Transverse colon (tissue), 4 donors: ENCODE results near the gene PBX3. TPM values are rescaled to one million over a fixed set of nuclear protein-coding genes. Genes with fewer than 3 reads are reported as not detected.

Experiments
- DNase-seq: peaks from one replicate; pipeline ENCODE4 v3.0.0-alpha.2; 2019
- H3K27ac ChIP-seq, 4 donors: fragments of 200-600 bp; sonication (generic); 2 replicates each; pipeline ENCODE4 v1.5.1; 2016 to 2018; ENCODE audit warnings: inconsistent platforms in 4 of 4
- H3K27me3 ChIP-seq: fragments of 200-600 bp; sonication (generic); 2 replicates; pipeline ENCODE4 v1.5.1; 2017; ENCODE audit warnings: inconsistent platforms
- H3K36me3 ChIP-seq, 4 donors: fragments of 200-600 bp; sonication (generic); 2 replicates each; pipeline ENCODE4 v1.5.1; 2017 to 2019; ENCODE audit warnings: inconsistent platforms in 4 of 4
- H3K4me1 ChIP-seq, 4 donors: fragments of 200-600 bp; sonication (generic); 2 replicates each; pipeline ENCODE4 v1.5.1; 2017 to 2020; ENCODE audit warnings: inconsistent platforms in 4 of 4
- H3K4me3 ChIP-seq, 4 donors: fragments of 200-600 bp; sonication (generic); 1 replicate in 1 of 4; 2 replicates in 3 of 4; pipeline versions ENCODE4 v1.5.1 to v1.6.1; 2017 to 2019; ENCODE audit warnings: inconsistent platforms in 4 of 4
- H3K9me3 ChIP-seq, 2 donors: fragments of 200-600 bp; sonication (generic); 2 replicates each; pipeline ENCODE4 v1.5.1; 2017 to 2019; ENCODE audit warnings: inconsistent platforms in 2 of 2
- EP300 ChIP-seq: sonication (generic); formaldehyde crosslinking; IDR thresholded peaks from one replicate; pipeline ENCODE4 v1.6.1; 2017; ENCODE audit warnings: antibody characterized with exemption, low read depth
- POLR2A ChIP-seq: fragments of 450-650 bp; IDR thresholded peaks from one replicate; pipeline ENCODE4 v1.6.1; 2016; ENCODE audit warnings: antibody characterized with exemption, mild to moderate bottlenecking, moderate library complexity
- POLR2AphosphoS5 ChIP-seq, 3 donors: sonication (generic); formaldehyde crosslinking; IDR thresholded peaks; one replicate each; pipeline ENCODE4 v1.6.1; 2016; ENCODE audit warnings: antibody characterized with exemption in 3 of 3
- WGBS, 2 donors: methylation state at CpG; one replicate each; pipeline ENCODE4 v1.1.5; 2018; ENCODE audit warnings: low coverage in 1 of 2; 5-methylcytosine and 5-hydroxymethylcytosine counted together
- in situ Hi-C, 4 donors: fragments of 200-750 bp; cut with MboI; loops; one replicate each; pipeline versions ENCODE4 v1.15.0 to v1.15.1; 2017; ENCODE audit warnings: low sequenced_read_pairs in 3 of 4, low pct_ligation_motif_present in 1 of 4, low pct_unique_long_range_greater_than_20kb in 1 of 4
- intact Hi-C: fragments of 100-400 bp; cut with DNase I; formaldehyde crosslinking; loops from one replicate; pipeline ENCODE4 v1.15.1; 2023; ENCODE audit warnings: low total_unique reads
- total RNA-seq, 4 donors: library from RNA; depleted of rRNA; stranded (reverse); fragments of >200 nt; gene quantifications; one replicate each; pipeline ENCODE4 v1.1.0, GENCODE V29; 2016
- TF ChIP-seq, protein P1 (sequence below), 5 experiments: fragments of 200-600 bp in 3 of 5; fragments of 450-650 bp in 2 of 5; sonication (generic) in 3 of 5; IDR thresholded peaks; 1 replicate in 2 of 5; 2 replicates in 3 of 5; pipeline ENCODE4 v1.5.1; 2016 to 2017; ENCODE audit warnings: antibody characterized with exemption in 5 of 5, inconsistent platforms in 3 of 5, mild to moderate bottlenecking in 2 of 5, moderate library complexity in 1 of 5

Gene PBX3
- total RNA-seq, 4 donors from 2014 or later = 16.4 to 70.3 (median 20.4) TPM

DNA sequence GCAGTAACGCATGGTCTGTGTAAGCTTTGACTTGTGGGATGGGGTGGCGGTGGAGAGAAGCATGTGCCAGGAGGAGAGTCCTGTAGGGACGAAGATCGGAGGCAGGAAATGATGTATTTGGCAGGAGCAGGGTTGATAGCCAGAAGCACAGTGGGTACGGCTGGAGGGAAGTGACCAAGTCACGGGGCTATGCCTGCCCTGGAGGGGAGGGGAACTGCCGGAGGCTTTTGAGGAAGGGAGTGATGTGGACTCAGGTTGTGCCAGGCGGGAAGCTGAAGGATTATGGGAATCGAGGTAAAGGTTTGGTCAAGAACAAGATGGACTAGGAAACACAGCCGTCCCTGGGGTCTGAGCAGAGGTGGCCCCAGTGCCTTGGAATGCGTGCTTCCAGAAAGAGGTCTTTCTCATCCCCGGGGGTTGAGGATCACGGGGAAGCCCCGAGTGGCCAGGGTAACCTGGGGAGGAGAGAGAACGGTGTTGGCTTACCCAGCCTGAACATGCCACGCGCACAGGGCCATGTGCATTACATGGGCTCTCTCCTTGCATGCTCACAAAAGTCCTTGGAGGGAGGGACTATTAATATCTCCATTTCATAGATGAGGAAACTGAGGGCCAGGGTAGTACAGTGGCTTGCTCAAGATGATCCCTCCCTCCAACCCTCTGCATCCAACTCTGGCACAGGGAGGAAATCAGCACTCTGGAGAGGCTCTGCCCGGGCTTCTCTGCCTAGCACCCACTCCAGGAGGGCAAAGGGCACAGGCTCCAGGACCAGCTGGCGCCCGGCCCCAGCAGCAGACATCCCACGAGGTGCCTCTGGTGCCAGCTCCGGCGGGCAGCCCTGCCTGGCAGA lies 253.8 kb downstream of the PBX3 start:
- Histone ChIP-seq H3K27ac (no peak overlapping the region), H3K9me3 (no peaks in the 10 kb centered on the region), H3K4me3 (no peak overlapping the region), H3K36me3 (no peaks in the 10 kb centered on the region), H3K4me1 (no peaks in the 10 kb centered on the region), H3K27me3 (no peaks in the 10 kb centered on the region)
- intact Hi-C loops = no loop called here
- TF ChIP-seq, protein P1, sequence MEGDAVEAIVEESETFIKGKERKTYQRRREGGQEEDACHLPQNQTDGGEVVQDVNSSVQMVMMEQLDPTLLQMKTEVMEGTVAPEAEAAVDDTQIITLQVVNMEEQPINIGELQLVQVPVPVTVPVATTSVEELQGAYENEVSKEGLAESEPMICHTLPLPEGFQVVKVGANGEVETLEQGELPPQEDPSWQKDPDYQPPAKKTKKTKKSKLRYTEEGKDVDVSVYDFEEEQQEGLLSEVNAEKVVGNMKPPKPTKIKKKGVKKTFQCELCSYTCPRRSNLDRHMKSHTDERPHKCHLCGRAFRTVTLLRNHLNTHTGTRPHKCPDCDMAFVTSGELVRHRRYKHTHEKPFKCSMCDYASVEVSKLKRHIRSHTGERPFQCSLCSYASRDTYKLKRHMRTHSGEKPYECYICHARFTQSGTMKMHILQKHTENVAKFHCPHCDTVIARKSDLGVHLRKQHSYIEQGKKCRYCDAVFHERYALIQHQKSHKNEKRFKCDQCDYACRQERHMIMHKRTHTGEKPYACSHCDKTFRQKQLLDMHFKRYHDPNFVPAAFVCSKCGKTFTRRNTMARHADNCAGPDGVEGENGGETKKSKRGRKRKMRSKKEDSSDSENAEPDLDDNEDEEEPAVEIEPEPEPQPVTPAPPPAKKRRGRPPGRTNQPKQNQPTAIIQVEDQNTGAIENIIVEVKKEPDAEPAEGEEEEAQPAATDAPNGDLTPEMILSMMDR (IDR thresholded peaks at IDR 0.05) = no peak
- DNase-seq = no peak
- WGBS, 2 donors = 64% methylated on average over 23 of the region's 23 CpGs; no CpG with 5 or more reads in 1 of the 2 donors
- in situ Hi-C loops = no loop called here

DNA sequence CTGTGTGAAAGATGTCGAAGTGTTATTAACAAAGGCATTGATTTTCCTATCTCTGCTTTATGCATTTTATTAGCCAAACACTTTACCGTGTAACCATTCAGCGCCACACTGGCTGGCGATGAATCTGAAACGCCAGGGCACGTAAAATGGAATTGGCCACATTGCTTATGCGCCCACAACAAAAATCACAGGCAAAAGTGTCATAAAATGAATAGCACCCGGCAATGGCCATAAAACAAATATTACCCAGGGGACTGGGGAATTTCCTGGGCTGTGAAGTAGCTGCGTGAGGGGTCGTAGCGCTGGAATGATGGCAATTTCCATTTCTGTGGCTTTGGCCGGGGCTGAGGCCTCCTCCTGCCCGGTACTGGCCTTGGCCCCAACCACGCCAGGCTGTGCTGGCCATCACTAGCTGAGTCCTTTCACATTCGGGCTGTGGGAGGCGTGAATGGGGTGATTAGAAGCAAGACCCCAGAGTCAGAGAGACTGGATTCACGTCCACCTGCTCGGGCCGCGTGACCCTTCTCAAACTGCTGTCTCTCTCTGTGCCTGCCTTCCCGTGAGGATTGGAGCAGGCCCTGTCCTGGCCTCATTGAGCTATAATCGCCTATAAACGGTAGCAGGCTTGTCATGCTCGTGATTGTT lies 254.5 kb downstream of the PBX3 start:
- no peaks in the 10 kb centered on the region for H3K27me3 ChIP-seq
- H3K36me3 ChIP-seq = no peaks in the 10 kb centered on the region
- no peak overlapping the region for H3K4me3 ChIP-seq
- 68% methylated on average over 24 of the region's 24 CpGs; no CpG with 5 or more reads in 1 of the 2 donors for WGBS, 2 donors
- in situ Hi-C loops (no loop called here), intact Hi-C loops (no loop called here)
- no peaks in the 10 kb centered on the region for H3K4me1 ChIP-seq
- no peak for DNase-seq
- no peak overlapping the region for H3K27ac ChIP-seq
- no peaks in the 10 kb centered on the region for H3K9me3 ChIP-seq
- TF ChIP-seq, protein P1 (IDR thresholded peaks at IDR 0.05) = no peak
- no peak for TF ChIP-seq POLR2AphosphoS5 (IDR thresholded peaks at IDR 0.05)
- no peak for TF ChIP-seq POLR2A
- no peak for TF ChIP-seq EP300

DNA sequence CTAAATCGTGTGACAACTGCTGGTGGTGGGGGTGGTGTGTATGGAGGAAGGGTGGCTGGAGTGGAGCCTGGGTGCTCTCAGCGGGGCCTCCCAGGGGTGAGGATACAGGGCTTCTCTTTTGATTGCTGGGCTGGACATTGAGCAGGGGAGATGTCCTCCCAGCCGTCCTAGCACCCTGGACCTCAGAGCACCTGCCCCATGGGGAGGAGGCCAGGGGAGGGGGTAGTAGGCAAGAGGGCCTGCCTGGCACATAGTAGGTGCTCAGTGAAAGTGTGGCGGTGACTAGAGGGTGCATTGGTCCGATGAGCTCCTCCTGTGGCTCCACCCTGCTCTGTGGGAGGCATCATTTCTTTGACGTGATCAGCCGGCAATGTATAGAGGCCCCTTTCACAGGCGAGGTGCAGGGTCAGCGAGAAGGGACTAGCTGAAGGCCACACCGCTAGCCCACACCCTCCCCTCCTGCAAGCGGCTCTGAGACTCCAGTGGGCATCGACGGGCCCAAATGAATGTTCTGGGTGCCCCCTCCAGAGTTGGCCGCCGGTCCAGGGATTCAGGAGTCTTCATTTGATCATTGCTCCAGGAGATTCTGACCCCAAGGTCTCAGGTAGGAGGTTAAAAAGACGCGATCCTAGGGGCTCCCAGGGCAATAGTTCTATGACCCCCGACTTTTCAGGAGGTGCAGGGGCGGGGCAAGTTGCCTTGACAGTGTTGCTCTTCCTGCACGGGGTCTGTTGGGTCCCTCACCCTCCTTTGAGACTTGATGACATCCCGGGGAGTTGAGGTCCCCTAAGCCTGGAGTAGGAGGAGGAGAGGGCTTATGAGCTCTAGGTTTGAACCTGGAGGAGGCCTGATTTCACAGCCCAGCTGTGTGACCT lies 255.5 kb downstream of the PBX3 start:
- no peak overlapping the region for H3K4me3 ChIP-seq
- no peaks in the 10 kb centered on the region for H3K36me3 ChIP-seq
- intact Hi-C loops = no loop called here
- in situ Hi-C loops = no loop called here
- H3K27me3 ChIP-seq = no peaks in the 10 kb centered on the region
- no peaks in the 10 kb centered on the region for H3K4me1 ChIP-seq
- no peak overlapping the region for H3K27ac ChIP-seq
- no peak for TF ChIP-seq EP300
- TF ChIP-seq, protein P1 (IDR thresholded peaks at IDR 0.05) = no peak
- TF ChIP-seq POLR2AphosphoS5 (IDR thresholded peaks at IDR 0.05) = no peak
- no peak for TF ChIP-seq POLR2A
- DNase-seq = no peak
- no peaks in the 10 kb centered on the region for H3K9me3 ChIP-seq
- WGBS, 2 donors = 86% methylated on average over 21 of the region's 21 CpGs; no CpG with 5 or more reads in 1 of the 2 donors

DNA sequence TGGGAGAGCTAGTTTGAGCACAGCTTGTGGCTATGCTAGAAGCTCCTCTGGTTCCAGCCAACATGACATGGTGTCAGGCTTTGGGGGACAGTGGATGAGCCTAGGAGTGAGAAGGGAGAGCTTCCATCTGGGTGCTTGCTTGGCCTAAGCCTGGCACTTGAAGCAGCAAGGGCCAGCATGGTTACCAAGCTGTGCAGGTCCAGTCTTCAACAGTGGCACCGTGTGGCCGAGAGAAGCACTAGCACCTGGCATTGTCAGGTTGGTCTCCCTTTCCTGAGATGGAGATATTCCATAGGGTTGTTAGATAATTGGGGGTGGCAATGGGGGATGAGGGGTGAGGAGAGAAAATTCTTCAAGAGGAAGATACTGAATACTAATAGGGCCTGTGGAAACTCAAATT lies 261.9 kb downstream of the PBX3 start:
- 100% methylated on average over 2 of the region's 2 CpGs; no CpG with 5 or more reads in 1 of the 2 donors for WGBS, 2 donors
- intact Hi-C loops = no loop called here
- Histone ChIP-seq H3K27me3 (no peaks in the 10 kb centered on the region), H3K4me1 (no peaks in the 10 kb centered on the region), H3K27ac (no peak overlapping the region), H3K4me3 (no peak overlapping the region), H3K36me3 (no peaks in the 10 kb centered on the region), H3K9me3 (peaks cover 14 to 15% of the 10 kb centered on the region in 2 donors)
- no peak for DNase-seq
- in situ Hi-C loops = no loop called here
- TF ChIP-seq, protein P1 (IDR thresholded peaks at IDR 0.05) = peak in 1 of 5 experiments; percentile 8
- TF ChIP-seq POLR2AphosphoS5 (IDR thresholded peaks at IDR 0.05) = no peak
